K562 (cell line): Measurements from ENCODE around the gene CLCN4. TPM values are rescaled to one million over a fixed set of nuclear protein-coding genes. Genes with fewer than 3 reads are reported as not detected.

Experiments used
- CHD7 ChIP-seq: fragments of 200-600 bp; sonication (generic); IDR thresholded peaks from one replicate; pipeline ENCODE4 v1.6.1; 2012; ENCODE audit warnings: mild to moderate bottlenecking, low read depth, low read length, inconsistent platforms
- CUX1 ChIP-seq: fragments of 200-800 bp; sonication (Bioruptor generic); IDR thresholded peaks from 2 replicates; pipeline ENCODE4 v1.6.1; 2016; ENCODE audit warnings: missing genetic modification characterization, missing compliant biosample characterization
- ELF2 ChIP-seq: fragments of 250-450 bp; sonication (Bioruptor Pico); IDR thresholded peaks from 2 replicates; pipeline ENCODE4 v1.5.0; 2021; ENCODE audit warnings: mild to moderate bottlenecking
- PRPF4 ChIP-seq: fragments of 200-400 bp; formaldehyde crosslinking; IDR thresholded peaks from one replicate; pipeline ENCODE4 v1.6.1; 2017; ENCODE audit warnings: low read length, low read depth, mild to moderate bottlenecking; ENCODE audit not compliant: insufficient read depth, poor library complexity, severe bottlenecking
- PTRF ChIP-seq: fragments of 450-650 bp; IDR thresholded peaks from 2 replicates; pipeline ENCODE4 v1.6.1; 2016; ENCODE audit warnings: mild to moderate bottlenecking, missing genetic modification characterization, missing compliant biosample characterization
- TEAD4 ChIP-seq, 2 experiments: sonication (generic) in 1 of 2; formaldehyde crosslinking in 1 of 2; IDR thresholded peaks; 2 replicates each; pipeline versions ENCODE4 v1.6.1 to v1.8.0; 2012 to 2022; ENCODE audit warnings: borderline replicate concordance in 1 of 2, inconsistent platforms in 1 of 2, low read length in 1 of 2, mild to moderate bottlenecking in 1 of 2, missing genetic modification reagents in 1 of 2
- polyA plus RNA-seq, 8 experiments: library from polyadenylated mRNA; depleted of rRNA in 4 of 8; stranded (reverse) in 5 of 8; unstranded in 3 of 8; fragments of >200 nt; fragmentation: Nextera tagmentation in 2 of 8; fragmentation: Illumina TruSeq in 1 of 8; extraction: Ambion mirVana in 2 of 8; extraction: Trizol in 1 of 8; gene quantifications; 2 replicates each; pipeline versions ENCODE4 v1.2.1 to v1.2.3, GENCODE V29; 2011 to 2014; ENCODE audit warnings: inconsistent platforms in 1 of 8, missing spikeins in 1 of 8
- total RNA-seq, 7 experiments: library from RNA; depleted of rRNA in 6 of 7; stranded (reverse); fragments of >200 nt in 6 of 7; fragmentation: Illumina TruSeq in 2 of 7; extraction: Trizol in 2 of 7; gene quantifications; 2 replicates each; pipeline versions ENCODE4 v1.2.1 to v1.2.3, GENCODE V29; 2011 to 2021; ENCODE audit warnings: low replicate concordance in 1 of 7

The CLCN4 gene
- total and polyA plus RNA-seq, 9 of the 15 experiments (the other 6 are each of a cell fraction or from before 2014, with no cell fraction given), result 0.03 to 0.24 (median 0.10) TPM; not detected in 1

GRCh38 chrX:10165580-10166247, 8.9 kb downstream of the CLCN4 start (continued):
- TF ChIP-seq PRPF4 (no peak), CHD7 (no peak), TEAD4 (IDR thresholded peaks at IDR 0.05; ENCODE audit: low read length) (peak; percentile 56; the same call in 1 of the 2 replicates), TEAD4 (CRISPR knock-in tag; IDR thresholded peaks at IDR 0.05; ENCODE audit: borderline replicate concordance) (no peak), ELF2 (CRISPR knock-in tag) (no peak), CUX1 (CRISPR knock-in tag) (no peak), PTRF (tag) (no peak)
